ENCODE measurements around the gene DIRAS1. TPM values are rescaled to one million over a fixed set of nuclear protein-coding genes. Genes with fewer than 3 reads are reported as not detected.

Gene DIRAS1
- total RNA-seq: 0.09 TPM in 1 of 2 replicates, not detected in the other

GRCh38 chr19:2720777-2721569 lies at the start of gene DIRAS1:
TSS of gene DIRAS1 (minus strand) at chr19:2721372. CDS start at chr19:2717806, 3,566 bp downstream.

GRCh38 chr19:2739602-2740313 lies 18.6 kb upstream of the DIRAS1 start, which contains the start of gene SLC39A3:
TSS of gene SLC39A3 (minus strand) at chr19:2740017. CDS start at chr19:2737257, 2,760 bp downstream.

GRCh38 chr19:2702170-2703076 lies 18.7 kb downstream of the DIRAS1 start, which contains the start of gene GNG7:
TSS of gene GNG7 (minus strand) at chr19:2702694. CDS start at chr19:2520688, 182,006 bp downstream.

Other genes with a start within 250 kb of the DIRAS1 start
- 16.2 and 67.5 TPM in 2 replicates for gene GADD45B, start 245.2 kb downstream of the DIRAS1 start, total RNA-seq
- gene GNG7, start 18.7 kb downstream of the DIRAS1 start, total RNA-seq: 0.18 and 0.28 TPM in 2 replicates
- gene SLC39A3, start 18.6 kb upstream of the DIRAS1 start, total RNA-seq: 19.9 and 21.0 TPM in 2 replicates
- gene SGTA, start 61.9 kb upstream of the DIRAS1 start, total RNA-seq: 35.7 and 36.8 TPM in 2 replicates
- gene THOP1, start 64.1 kb upstream of the DIRAS1 start, total RNA-seq: 110 and 144 TPM in 2 replicates
- gene ZNF554, start 98.5 kb upstream of the DIRAS1 start, total RNA-seq: 2.3 and 2.9 TPM in 2 replicates
- gene ZNF555, start 120.1 kb upstream of the DIRAS1 start, total RNA-seq: 4.4 and 5.4 TPM in 2 replicates
- not detected in 2 replicates for gene ZNF556, start 146.0 kb upstream of the DIRAS1 start, total RNA-seq
- 4.4 and 4.6 TPM in 2 replicates for gene ZNF57, start 179.6 kb upstream of the DIRAS1 start, total RNA-seq
- 7.6 and 10.4 TPM in 2 replicates for gene ZNF77, start 223.6 kb upstream of the DIRAS1 start, total RNA-seq